IMR-90 (cell line): ENCODE measurements around the gene NOS2. TPM values are rescaled to one million over a fixed set of nuclear protein-coding genes. Genes with fewer than 3 reads are reported as not detected.

Experiments
- ATAC-seq: fragments of 200-7000 bp; cut with Tn5 transposase; 2 replicates; pipeline ENCODE4 v1.9.1; 2020; ENCODE audit warnings: low read depth, mild to moderate bottlenecking, moderate library complexity
- BruUV-seq: library from RNA; stranded (reverse); fragments of 400-500 nt; replicated peaks from 2 replicates; lab custom pipeline; 2021; lab: Mats Ljungman, UMichigan
- CTCF ChIA-PET: fragments of 300-600 bp; formaldehyde crosslinking; extraction: SDS; loops from one replicate; lab custom pipeline; 2021; ENCODE audit warnings: antibody characterized with exemption; lab: Yijun Ruan, JAX
- POLR2A ChIA-PET: fragments of 300-600 bp; sonication (Branson Sonifier 250); formaldehyde crosslinking; loops from one replicate; lab custom pipeline; 2022; ENCODE audit warnings: antibody characterized with exemption; ENCODE audit not compliant: unreplicated experiment; lab: Charles Lee
- DNase-seq: peaks from one replicate; pipeline ENCODE4 v3.0.0; 2013
- H2AFZ ChIP-seq: replicated peaks from 2 replicates; pipeline ENCODE3; 2013; ENCODE audit warnings: low read length, mild to moderate bottlenecking; ENCODE audit not compliant: poor library complexity
- H2AK5ac ChIP-seq: 2 replicates; pipeline ENCODE4 v1.6.1; 2013; ENCODE audit warnings: low read depth, low read length, inconsistent platforms
- H2AK9ac ChIP-seq: replicated peaks from 2 replicates; pipeline ENCODE3; 2013; ENCODE audit warnings: mild to moderate bottlenecking, low read depth, low read length, moderate library complexity; ENCODE audit not compliant: poor library complexity
- H2BK120ac ChIP-seq: 2 replicates; pipeline ENCODE4 v1.6.1; 2013; ENCODE audit warnings: low read depth, low read length, inconsistent platforms
- H2BK15ac ChIP-seq: 3 replicates; pipeline ENCODE4 v1.6.1; 2013; ENCODE audit warnings: low read depth, low read length, inconsistent platforms
- H2BK20ac ChIP-seq: 2 replicates; pipeline ENCODE4 v1.6.1; 2013; ENCODE audit warnings: low read depth, mild to moderate bottlenecking, inconsistent platforms, low read length, moderate library complexity
- H2BK5ac ChIP-seq: 2 replicates; pipeline ENCODE4 v1.6.1; 2013; ENCODE audit warnings: mild to moderate bottlenecking, low read depth, low read length, inconsistent platforms; ENCODE audit not compliant: poor library complexity, severe bottlenecking
- H3K14ac ChIP-seq: replicated peaks from 2 replicates; pipeline ENCODE4 v1.6.1; 2013; ENCODE audit warnings: low read depth, low read length, inconsistent platforms
- H3K18ac ChIP-seq: 2 replicates; pipeline ENCODE4 v1.6.1; 2013; ENCODE audit warnings: low read depth, low read length, control low read depth
- H3K23ac ChIP-seq: 2 replicates; pipeline ENCODE4 v1.6.1; 2013; ENCODE audit warnings: low read depth, low read length, inconsistent platforms
- H3K27ac ChIP-seq: 2 replicates; pipeline ENCODE4 v1.5.1; 2013; ENCODE audit warnings: mild to moderate bottlenecking, control low read depth, low read length; ENCODE audit not compliant: insufficient read depth
- H3K27me3 ChIP-seq: 2 replicates; pipeline ENCODE4 v1.6.1; 2013; ENCODE audit warnings: low read length; ENCODE audit not compliant: control insufficient read depth, insufficient read depth
- H3K36me3 ChIP-seq: 2 replicates; pipeline ENCODE4 v1.6.1; 2013; ENCODE audit warnings: low read length, mixed read lengths; ENCODE audit not compliant: control insufficient read depth, insufficient read depth
- H3K4ac ChIP-seq: 2 replicates; pipeline ENCODE4 v1.6.1; 2013; ENCODE audit warnings: low read depth, low read length, inconsistent platforms
- H3K4me1 ChIP-seq: 2 replicates; pipeline ENCODE4 v1.6.1; 2013; ENCODE audit warnings: low read length, mixed read lengths; ENCODE audit not compliant: control insufficient read depth, insufficient read depth
- H3K4me2 ChIP-seq: 2 replicates; pipeline ENCODE4 v1.6.1; 2013; ENCODE audit warnings: low read depth, mild to moderate bottlenecking, control low read depth, low read length, moderate library complexity
- H3K4me3 ChIP-seq: 2 replicates; pipeline ENCODE4 v1.5.1; 2013; ENCODE audit warnings: low read depth, mild to moderate bottlenecking, control low read depth, low read length, moderate library complexity; ENCODE audit not compliant: insufficient read depth
- H3K56ac ChIP-seq: 2 replicates; pipeline ENCODE4 v1.6.1; 2013; ENCODE audit warnings: low read length, inconsistent platforms; ENCODE audit not compliant: insufficient read depth; ENCODE audit errors: extremely low read depth
- H3K79me1 ChIP-seq, 2 experiments: 2 replicates each; pipeline ENCODE4 v1.6.1; 2013; ENCODE audit warnings: low read length in 2 of 2, inconsistent platforms in 1 of 2, low read depth in 1 of 2
- H3K9ac ChIP-seq: 2 replicates; pipeline ENCODE4 v1.6.1; 2013; ENCODE audit warnings: low read depth, low read length, control low read depth
- H3K9me1 ChIP-seq: 2 replicates; pipeline ENCODE4 v1.6.1; 2013; ENCODE audit warnings: low read length, inconsistent platforms; ENCODE audit not compliant: insufficient read depth
- H3K9me3 ChIP-seq: 2 replicates; pipeline ENCODE4 v1.6.1; 2013; ENCODE audit warnings: low read length; ENCODE audit not compliant: control insufficient read depth, insufficient read depth
- H4K20me1 ChIP-seq: 2 replicates; pipeline ENCODE4 v1.6.1; 2013; ENCODE audit warnings: low read length, inconsistent platforms; ENCODE audit not compliant: insufficient read depth
- H4K5ac ChIP-seq: 2 replicates; pipeline ENCODE4 v1.6.1; 2013; ENCODE audit warnings: mild to moderate bottlenecking, low read depth, low read length, control low read depth
- H4K8ac ChIP-seq, 2 experiments: 2 replicates each; pipeline ENCODE4 v1.6.1; 2013; ENCODE audit warnings: low read depth in 2 of 2, low read length in 2 of 2, control low read depth in 1 of 2, inconsistent platforms in 1 of 2
- H4K91ac ChIP-seq: 2 replicates; pipeline ENCODE4 v1.6.1; 2013; ENCODE audit warnings: low read depth, low read length, inconsistent platforms; ENCODE audit not compliant: insufficient read depth
- BHLHE40 ChIP-seq: fragments of 150-350 bp; IDR thresholded peaks from 2 replicates; pipeline ENCODE4 v1.6.1; 2016; ENCODE audit warnings: mild to moderate bottlenecking, low read depth, low read length
- CEBPB ChIP-seq: IDR thresholded peaks from 2 replicates; pipeline ENCODE4 v1.6.1; 2012; ENCODE audit warnings: low read depth, low read length, improper control_type of control experiment
- CHD1 ChIP-seq: IDR thresholded peaks from 2 replicates; pipeline ENCODE4 v1.6.1; 2012; ENCODE audit warnings: low read depth, low read length, improper control_type of control experiment
- CTCF ChIP-seq: conservative IDR thresholded peaks from 2 replicates; pipeline ENCODE4 v1.5.1; 2012; ENCODE audit warnings: mild to moderate bottlenecking, low read depth, low read length, improper control_type of control experiment
- ELK1 ChIP-seq: fragments of 150-350 bp; IDR thresholded peaks from 2 replicates; pipeline ENCODE4 v1.6.1; 2016; ENCODE audit warnings: low read depth, mild to moderate bottlenecking, low read length, moderate library complexity, borderline replicate concordance
- FOS ChIP-seq: fragments of 150-350 bp; IDR thresholded peaks from 2 replicates; pipeline ENCODE4 v1.6.1; 2016; ENCODE audit warnings: low read depth, low read length
- MAFK ChIP-seq: IDR thresholded peaks from 2 replicates; pipeline ENCODE4 v1.6.1; 2012; ENCODE audit warnings: low read depth, low read length, improper control_type of control experiment
- MAZ ChIP-seq: IDR thresholded peaks from 2 replicates; pipeline ENCODE4 v1.6.1; 2012; ENCODE audit warnings: low read depth, mild to moderate bottlenecking, low read length, improper control_type of control experiment, moderate library complexity, borderline replicate concordance
- MXI1 ChIP-seq: IDR thresholded peaks from 2 replicates; pipeline ENCODE4 v1.6.1; 2012; ENCODE audit warnings: low read depth, mild to moderate bottlenecking, low read length, moderate library complexity, borderline replicate concordance
- NFE2L2 ChIP-seq: fragments of 150-350 bp; IDR thresholded peaks from 2 replicates; pipeline ENCODE4 v1.6.1; 2016; ENCODE audit warnings: low read depth, mild to moderate bottlenecking, low read length
- POLR2A ChIP-seq: IDR thresholded peaks from 2 replicates; pipeline ENCODE4 v1.6.1; 2012; ENCODE audit warnings: mild to moderate bottlenecking, low read depth, low read length
- RAD21 ChIP-seq: IDR thresholded peaks from 2 replicates; pipeline ENCODE4 v1.6.1; 2012; ENCODE audit warnings: low read length, improper control_type of control experiment
- RCOR1 ChIP-seq: IDR thresholded peaks from 2 replicates; pipeline ENCODE4 v1.6.1; 2012; ENCODE audit warnings: mild to moderate bottlenecking, low read length, improper control_type of control experiment; ENCODE audit not compliant: insufficient replicate concordance
- RFX5 ChIP-seq: IDR thresholded peaks from 2 replicates; pipeline ENCODE4 v1.8.0; 2012; ENCODE audit warnings: low read depth, mild to moderate bottlenecking, low read length, moderate library complexity
- SMC3 ChIP-seq: fragments of 150-350 bp; IDR thresholded peaks from 2 replicates; pipeline ENCODE4 v1.6.1; 2016; ENCODE audit warnings: low read depth, mild to moderate bottlenecking, antibody characterized with exemption, low read length, moderate library complexity
- USF2 ChIP-seq: fragments of 150-350 bp; IDR thresholded peaks from 2 replicates; pipeline ENCODE4 v1.6.1; 2017; ENCODE audit warnings: mild to moderate bottlenecking, antibody characterized with exemption, low read length, low read depth
- WGBS, 2 experiments: methylation state at CpG; one replicate each; pipeline versions ENCODE4 v1.1.5 to v1.1.7; 2013; ENCODE audit warnings: missing lambda C conversion rate in 2 of 2; ENCODE audit not compliant: insufficient read length in 1 of 2; ENCODE audit errors: extremely low coverage in 2 of 2; 5-methylcytosine and 5-hydroxymethylcytosine counted together
- dilution Hi-C: fragments of 300-500 bp; cut with HindIII; formaldehyde crosslinking; loops from one replicate; pipeline ENCODE4 v1.14.3; 2018; ENCODE audit warnings: low sequenced_read_pairs; ENCODE audit not compliant: unreplicated experiment
- in situ Hi-C: fragments of 300-500 bp; cut with MboI; formaldehyde crosslinking; loops from 3 replicates; pipeline ENCODE4 v1.14.3; 2019; ENCODE audit warnings: low sequenced_read_pairs, inconsistent platforms, mixed read lengths
- intact Hi-C: fragments of 100-400 bp; cut with micrococcal nuclease; formaldehyde crosslinking; loops from 2 replicates; pipeline ENCODE4 v1.10.0; 2022
- polyA plus RNA-seq, 3 experiments: library from polyadenylated mRNA; depleted of rRNA; stranded (reverse); fragments of >200 nt; gene quantifications; 2 replicates each; pipeline ENCODE4 v1.2.3, GENCODE V29; 2012; ENCODE audit warnings: low replicate concordance in 1 of 3
- total RNA-seq: library from RNA; depleted of rRNA; stranded (reverse); fragments of >200 nt; gene quantifications from 2 replicates; pipeline ENCODE4 v1.2.3, GENCODE V29; 2012

NOS2 gene
- total and polyA plus RNA-seq, 2 of the 4 experiments (the other 2 are of a cell fraction), result under 0.01 TPM; not detected in 1

- Histone ChIP-seq H3K27me3 (peaks cover 5% of the 10 kb centered on the region; the same call in 1 of the 2 replicates), H3K18ac (no peak overlapping the region), H3K36me3 (no peaks in the 10 kb centered on the region), H2AFZ (no peak overlapping the region), H2BK120ac (no peak overlapping the region), H2BK5ac (no peak overlapping the region), H3K4me2 (no peak overlapping the region), H3K9ac (no peak overlapping the region), H2BK15ac (no peak overlapping the region), H3K27ac (no peak overlapping the region), H3K23ac (no peak overlapping the region), H2BK20ac (no peak overlapping the region), H2AK9ac (no peak overlapping the region), H4K20me1 (no peaks in the 10 kb centered on the region), H3K56ac (no peak overlapping the region), H4K5ac (no peak overlapping the region), H3K9me3 (no peaks in the 10 kb centered on the region), H3K14ac (no peak overlapping the region), H3K9me1 (no peaks in the 10 kb centered on the region), H2AK5ac (no peak overlapping the region), H4K8ac (no peak overlapping the region), H3K4ac (no peak overlapping the region), H3K79me1 (no peaks in the 10 kb centered on the region), H4K91ac (no peak overlapping the region), H3K4me1 (peaks cover 5% of the 10 kb centered on the region), H3K4me3 (no peak overlapping the region)
- BruUV-seq, result no TSS peak
- 73% methylated on average over 3 of the region's 7 CpGs; no CpG with 5 or more reads in 1 of the 2 experiments for WGBS, 2 experiments
- ATAC-seq, result no peak
- ChIA-PET POLR2A (no interaction called here), CTCF (interaction anchor here (0.6 kb wide), 1 partner anchor 104 kb away, joined by 3 read pairs; no protein-coding TSS in a partner anchor)
- intact Hi-C loops, result no loop called here
- no peak for DNase-seq
- dilution Hi-C loops, result no loop called here
- in situ Hi-C loops, result no loop called here
- TF ChIP-seq RAD21 (no peak), FOS (no peak), SMC3 (no peak), MAFK (no peak), CTCF (no peak), RFX5 (no peak), CHD1 (no peak), POLR2A (no peak), CEBPB (no peak), MAZ (no peak), BHLHE40 (no peak), NFE2L2 (no peak), USF2 (no peak), MXI1 (no peak), RCOR1 (no peak), ELK1 (no peak)
Measured at GRCh38 chr17:27810211-27810901, 10.0 kb upstream of the NOS2 start.
